ENCODE measurements around the gene RFK.

The RFK gene

DNA sequence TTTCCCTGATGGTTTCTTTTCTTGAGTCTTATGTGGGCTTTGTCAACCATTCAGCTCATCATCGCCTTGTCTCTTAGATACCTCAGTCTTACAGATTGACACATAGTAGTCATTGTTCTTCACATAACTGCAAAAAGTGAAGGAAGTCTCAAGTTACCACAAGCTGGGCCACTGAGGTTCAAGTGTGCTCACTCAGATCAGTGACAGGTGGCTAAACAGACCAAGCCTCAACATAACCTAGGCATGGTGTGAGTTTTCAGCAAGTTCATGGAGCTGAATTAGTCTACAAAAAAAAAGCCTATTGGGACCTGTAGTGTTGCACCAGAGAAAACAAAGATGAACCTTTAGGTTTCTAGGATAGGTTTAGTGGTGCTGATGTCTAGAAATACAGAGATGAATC lies 58.2 kb downstream of the RFK start:
- no peak for DNase-seq (ENCODE audit: low read depth)
- TF ChIP-seq, protein P1, sequence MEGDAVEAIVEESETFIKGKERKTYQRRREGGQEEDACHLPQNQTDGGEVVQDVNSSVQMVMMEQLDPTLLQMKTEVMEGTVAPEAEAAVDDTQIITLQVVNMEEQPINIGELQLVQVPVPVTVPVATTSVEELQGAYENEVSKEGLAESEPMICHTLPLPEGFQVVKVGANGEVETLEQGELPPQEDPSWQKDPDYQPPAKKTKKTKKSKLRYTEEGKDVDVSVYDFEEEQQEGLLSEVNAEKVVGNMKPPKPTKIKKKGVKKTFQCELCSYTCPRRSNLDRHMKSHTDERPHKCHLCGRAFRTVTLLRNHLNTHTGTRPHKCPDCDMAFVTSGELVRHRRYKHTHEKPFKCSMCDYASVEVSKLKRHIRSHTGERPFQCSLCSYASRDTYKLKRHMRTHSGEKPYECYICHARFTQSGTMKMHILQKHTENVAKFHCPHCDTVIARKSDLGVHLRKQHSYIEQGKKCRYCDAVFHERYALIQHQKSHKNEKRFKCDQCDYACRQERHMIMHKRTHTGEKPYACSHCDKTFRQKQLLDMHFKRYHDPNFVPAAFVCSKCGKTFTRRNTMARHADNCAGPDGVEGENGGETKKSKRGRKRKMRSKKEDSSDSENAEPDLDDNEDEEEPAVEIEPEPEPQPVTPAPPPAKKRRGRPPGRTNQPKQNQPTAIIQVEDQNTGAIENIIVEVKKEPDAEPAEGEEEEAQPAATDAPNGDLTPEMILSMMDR (IDR thresholded peaks at IDR 0.05; ENCODE audit: insufficient read depth, low read depth, low read length, missing control alignments), result no peak
- H3K4me3 ChIP-seq (ENCODE audit: low read length), result no peak overlapping the region

Data from epithelial cell of esophagus (primary cell).